ENCODE measurements around the gene SCYL3.

SCYL3 gene

GRCh38 chr1:169889871-169890270 lies 3.8 kb downstream of the SCYL3 start:
- no peak overlapping the region for H3K4me3 ChIP-seq
- H3K36me3 ChIP-seq, result peaks cover 31% of the 10 kb centered on the region
- H3K27ac ChIP-seq, result no peak overlapping the region
- H3K9me3 ChIP-seq, result no peaks in the 10 kb centered on the region
- H4K20me1 ChIP-seq, result peaks cover 4% of the 10 kb centered on the region; the same call in 1 of the 2 replicates
- no peaks in the 10 kb centered on the region for H3K27me3 ChIP-seq
- no peak for TF ChIP-seq Cebpa-rat (IDR thresholded peaks at IDR 0.05)
- no peak overlapping the region for H3K4me2 ChIP-seq
- no peak overlapping the region for H3K9ac ChIP-seq
- peaks cover 24% of the 10 kb centered on the region for H3K4me1 ChIP-seq

GRCh38 chr1:169886931-169887330 lies 6.8 kb downstream of the SCYL3 start:
- Histone ChIP-seq H3K9ac (no peak overlapping the region), H3K4me3 (no peak overlapping the region), H3K9me3 (no peaks in the 10 kb centered on the region), H3K27ac (no peak overlapping the region), H3K27me3 (no peaks in the 10 kb centered on the region), H3K4me2 (no peak overlapping the region), H3K4me1 (peaks cover 10% of the 10 kb centered on the region), H4K20me1 (peaks cover 4% of the 10 kb centered on the region; the same call in 1 of the 2 replicates), H3K36me3 (peaks cover 49% of the 10 kb centered on the region)
- no peak for TF ChIP-seq Cebpa-rat (IDR thresholded peaks at IDR 0.05)

GRCh38 chr1:169886422-169886821 lies 7.3 kb downstream of the SCYL3 start:
- Histone ChIP-seq H3K36me3 (peaks cover 54% of the 10 kb centered on the region), H3K4me1 (peaks cover 4% of the 10 kb centered on the region; the same call in 1 of the 2 replicates), H3K27me3 (no peaks in the 10 kb centered on the region), H3K4me3 (no peak overlapping the region), H3K4me2 (no peak overlapping the region), H3K9me3 (no peaks in the 10 kb centered on the region), H3K27ac (no peak overlapping the region), H4K20me1 (peaks cover 4% of the 10 kb centered on the region; the same call in 1 of the 2 replicates), H3K9ac (no peak overlapping the region)
- no peak for TF ChIP-seq Cebpa-rat (IDR thresholded peaks at IDR 0.05)

- Histone ChIP-seq H3K4me1 (no peaks in the 10 kb centered on the region), H3K27me3 (no peaks in the 10 kb centered on the region), H3K27ac (no peak overlapping the region), H3K9ac (no peak overlapping the region), H3K4me3 (no peak overlapping the region), H3K36me3 (peaks cover 55% of the 10 kb centered on the region), H4K20me1 (peaks cover 4% of the 10 kb centered on the region; the same call in 1 of the 2 replicates), H3K9me3 (no peaks in the 10 kb centered on the region), H3K4me2 (no peak overlapping the region)
- TF ChIP-seq Cebpa-rat (IDR thresholded peaks at IDR 0.05), result no peak
Measured at GRCh38 chr1:169885207-169885606, 8.5 kb downstream of the SCYL3 start.

DNA sequence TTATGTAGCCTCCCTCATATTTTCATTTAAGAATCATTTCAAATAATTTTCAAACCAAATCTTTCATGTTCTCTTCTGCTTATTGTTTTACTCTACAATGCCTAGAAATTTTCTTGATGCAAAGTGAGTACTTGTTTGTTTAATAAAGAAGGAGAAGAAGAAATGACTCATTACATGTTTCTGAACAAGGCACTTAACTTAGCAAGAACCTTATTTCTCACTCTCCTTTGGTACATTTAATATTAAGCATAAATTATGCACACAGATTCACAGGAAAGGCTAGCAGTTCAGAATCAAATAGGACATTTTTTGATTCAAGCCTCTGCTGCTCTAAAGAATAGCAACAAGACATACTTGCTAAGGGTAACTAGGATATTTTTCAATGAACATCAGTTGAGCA lies 9.1 kb downstream of the SCYL3 start:
- H3K9ac ChIP-seq, result no peak overlapping the region
- H3K27ac ChIP-seq, result no peak overlapping the region
- 0 out of 2 replicates have a peak, but pooled peaks cover under 1% of the 10 kb centered on the region for H4K20me1 ChIP-seq
- no peaks in the 10 kb centered on the region for H3K27me3 ChIP-seq
- no peak for TF ChIP-seq Cebpa-rat (IDR thresholded peaks at IDR 0.05)
- H3K4me3 ChIP-seq, result no peak overlapping the region
- peaks cover 55% of the 10 kb centered on the region for H3K36me3 ChIP-seq
- no peaks in the 10 kb centered on the region for H3K9me3 ChIP-seq
- no peak overlapping the region for H3K4me2 ChIP-seq
- no peaks in the 10 kb centered on the region for H3K4me1 ChIP-seq

DNA sequence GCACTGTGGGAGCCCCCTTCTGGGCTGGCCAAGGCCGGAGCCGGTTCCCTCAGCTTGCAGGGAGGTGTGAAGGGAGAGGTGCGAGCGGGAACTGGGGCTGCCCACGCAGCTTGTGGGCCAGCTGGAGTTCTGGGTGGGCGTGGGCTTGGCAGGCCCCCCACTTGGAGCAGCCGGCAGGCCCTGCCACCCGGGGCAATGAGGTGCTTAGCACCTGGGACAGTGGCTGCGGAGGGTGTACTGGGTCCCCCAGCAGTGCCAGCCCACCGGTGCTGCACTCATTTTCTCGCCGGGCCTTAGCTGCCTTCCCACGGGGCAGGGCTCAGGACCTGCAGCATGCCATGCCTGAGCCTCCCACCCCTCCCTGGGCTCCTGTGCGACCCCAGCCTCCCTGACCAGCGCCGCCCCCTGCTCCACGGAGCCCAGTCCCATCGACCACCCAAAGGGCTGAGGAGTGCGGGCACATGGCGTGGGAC lies 11.6 kb downstream of the SCYL3 start:
- Histone ChIP-seq H3K4me3 (no peak overlapping the region), H3K9me3 (no peaks in the 10 kb centered on the region), H3K9ac (no peak overlapping the region), H3K4me2 (no peak overlapping the region), H3K27ac (no peak overlapping the region), H3K4me1 (no peaks in the 10 kb centered on the region; the same call in 1 of the 2 replicates), H3K36me3 (peaks cover 59% of the 10 kb centered on the region), H4K20me1 (no peaks in the 10 kb centered on the region), H3K27me3 (no peaks in the 10 kb centered on the region)
- TF ChIP-seq Cebpa-rat (IDR thresholded peaks at IDR 0.05), result no peak

DNA sequence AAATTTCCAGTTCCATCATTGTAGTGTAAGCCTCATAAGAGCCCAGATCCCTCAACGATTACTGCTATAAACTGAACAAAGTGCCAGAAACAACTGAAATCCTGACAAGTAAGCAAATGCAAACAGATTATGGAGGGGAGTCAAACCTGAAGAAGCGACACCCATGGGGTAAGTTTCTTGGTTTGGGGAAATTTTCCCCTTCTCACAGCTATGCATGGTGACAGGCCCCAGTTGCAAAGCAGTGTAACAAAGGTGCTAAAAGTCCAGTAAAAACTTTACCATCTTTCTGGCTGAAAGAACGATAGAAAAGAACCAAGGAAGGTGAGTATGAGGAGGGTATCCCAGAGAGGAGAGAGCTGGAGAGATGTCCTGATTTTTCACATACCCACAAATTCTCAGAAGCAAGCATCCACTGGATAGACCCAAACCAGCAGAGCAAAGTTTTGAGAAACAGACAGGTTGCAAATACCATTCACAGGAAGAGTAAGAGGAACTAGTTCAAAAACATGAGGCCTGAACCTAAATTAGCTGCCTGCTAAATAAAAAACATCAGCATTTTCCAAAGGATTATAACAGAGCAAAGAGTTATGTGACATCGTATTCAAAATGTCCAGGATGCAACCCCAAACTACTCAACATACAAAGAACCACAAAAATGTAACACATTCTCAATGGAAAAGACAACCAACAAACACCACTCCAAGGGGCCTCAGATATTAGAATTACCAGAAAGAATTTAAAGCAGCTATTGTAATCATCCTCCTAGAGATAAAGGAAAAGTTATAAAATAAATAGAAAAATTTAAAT lies 14.5 kb downstream of the SCYL3 start:
- no peak for TF ChIP-seq Cebpa-rat (IDR thresholded peaks at IDR 0.05)
- no peak overlapping the region for H3K9ac ChIP-seq
- H3K27ac ChIP-seq, result no peak overlapping the region
- no peaks in the 10 kb centered on the region for H3K9me3 ChIP-seq
- no peaks in the 10 kb centered on the region for H3K27me3 ChIP-seq
- H3K4me2 ChIP-seq, result no peak overlapping the region
- no peak overlapping the region for H3K4me3 ChIP-seq
- no peaks in the 10 kb centered on the region for H4K20me1 ChIP-seq
- H3K36me3 ChIP-seq, result peaks cover 63% of the 10 kb centered on the region
- no peaks in the 10 kb centered on the region; the same call in 1 of the 2 replicates for H3K4me1 ChIP-seq

- Histone ChIP-seq H3K9me3 (0 out of 2 replicates have a peak, but pooled peaks cover under 1% of the 10 kb centered on the region), H3K4me1 (peaks cover 7% of the 10 kb centered on the region), H3K27me3 (no peaks in the 10 kb centered on the region), H3K4me3 (no peak overlapping the region), H4K20me1 (no peaks in the 10 kb centered on the region), H3K36me3 (peaks cover 67% of the 10 kb centered on the region), H3K27ac (no peak overlapping the region), H3K4me2 (no peak overlapping the region), H3K9ac (no peak overlapping the region)
- no peak for TF ChIP-seq Cebpa-rat (IDR thresholded peaks at IDR 0.05)
Measured at GRCh38 chr1:169878498-169878897, 15.2 kb downstream of the SCYL3 start.

GRCh38 chr1:169877800-169878491 lies 15.8 kb downstream of the SCYL3 start:
- no peak for TF ChIP-seq Cebpa-rat (IDR thresholded peaks at IDR 0.05)
- H3K36me3 ChIP-seq, result peaks cover 67% of the 10 kb centered on the region
- H4K20me1 ChIP-seq, result no peaks in the 10 kb centered on the region
- no peaks in the 10 kb centered on the region for H3K27me3 ChIP-seq
- H3K27ac ChIP-seq, result no peak overlapping the region
- H3K9me3 ChIP-seq, result peaks cover 6% of the 10 kb centered on the region; the same call in 1 of the 2 replicates
- peaks cover 9% of the 10 kb centered on the region for H3K4me1 ChIP-seq
- H3K9ac ChIP-seq, result no peak overlapping the region
- no peak overlapping the region for H3K4me3 ChIP-seq
- no peak overlapping the region for H3K4me2 ChIP-seq

DNA sequence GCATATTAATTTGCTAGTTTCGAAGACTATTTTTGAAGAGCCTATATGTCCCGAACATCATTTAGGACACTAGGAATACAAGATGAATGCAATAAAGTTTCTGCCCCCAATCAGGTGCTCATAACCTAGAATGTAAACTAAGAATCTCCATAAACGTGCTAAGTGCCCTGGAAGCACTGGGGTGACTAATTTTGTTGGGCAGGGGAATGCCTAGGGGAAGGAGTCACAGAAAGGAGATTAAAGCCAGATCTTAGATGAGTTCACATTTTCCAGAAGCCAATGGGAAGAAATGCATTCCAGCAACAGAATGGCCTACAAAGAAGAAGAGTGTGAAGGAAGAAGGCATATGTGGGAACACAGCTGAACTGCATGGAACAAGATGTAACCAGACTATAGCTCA lies 19.5 kb downstream of the SCYL3 start:
- Histone ChIP-seq H3K9me3 (peaks cover 19% of the 10 kb centered on the region), H3K9ac (no peak overlapping the region), H3K4me3 (no peak overlapping the region), H3K4me1 (peaks cover 9% of the 10 kb centered on the region), H3K4me2 (no peak overlapping the region), H3K36me3 (peaks cover 84% of the 10 kb centered on the region), H3K27ac (no peak overlapping the region), H3K27me3 (no peaks in the 10 kb centered on the region), H4K20me1 (no peaks in the 10 kb centered on the region)
- TF ChIP-seq Cebpa-rat (IDR thresholded peaks at IDR 0.05), result no peak

All from BLaER1 (cell line).